HG03108 (cell line): ENCODE results near the gene UNK.
"Not testable (repeated sequence)": the region's sequence is repeated elsewhere in the genome, so short reads cannot be mapped to it uniquely, and the experiment has no call there.

Experiments
- ATAC-seq: cut with Tn5 transposase; IDR thresholded peaks from one replicate; pipeline ENCODE4 v1.9.1; 2021; ENCODE audit warnings: moderate library complexity; ENCODE audit not compliant: unreplicated experiment

UNK gene

DNA sequence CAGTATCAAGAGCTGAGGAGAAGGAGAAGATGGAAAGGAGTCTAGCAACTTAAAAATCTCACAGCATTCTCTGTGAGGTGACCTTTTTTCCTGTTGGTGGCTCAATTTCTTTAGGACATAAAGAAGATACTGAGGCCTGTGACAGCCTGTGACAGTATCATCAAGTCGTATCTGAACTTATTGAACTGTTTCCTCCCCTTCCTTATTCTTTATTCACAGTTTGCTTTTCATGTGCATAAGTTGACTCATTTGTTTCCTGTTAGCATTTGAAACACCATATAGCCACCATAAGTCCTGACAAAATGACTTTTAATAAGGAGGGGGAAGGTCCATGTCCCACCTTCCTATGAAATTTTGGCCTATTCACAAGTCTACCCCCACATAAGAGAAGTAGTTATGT, 8.9 kb downstream of the UNK start:
- no peak for ATAC-seq

DNA sequence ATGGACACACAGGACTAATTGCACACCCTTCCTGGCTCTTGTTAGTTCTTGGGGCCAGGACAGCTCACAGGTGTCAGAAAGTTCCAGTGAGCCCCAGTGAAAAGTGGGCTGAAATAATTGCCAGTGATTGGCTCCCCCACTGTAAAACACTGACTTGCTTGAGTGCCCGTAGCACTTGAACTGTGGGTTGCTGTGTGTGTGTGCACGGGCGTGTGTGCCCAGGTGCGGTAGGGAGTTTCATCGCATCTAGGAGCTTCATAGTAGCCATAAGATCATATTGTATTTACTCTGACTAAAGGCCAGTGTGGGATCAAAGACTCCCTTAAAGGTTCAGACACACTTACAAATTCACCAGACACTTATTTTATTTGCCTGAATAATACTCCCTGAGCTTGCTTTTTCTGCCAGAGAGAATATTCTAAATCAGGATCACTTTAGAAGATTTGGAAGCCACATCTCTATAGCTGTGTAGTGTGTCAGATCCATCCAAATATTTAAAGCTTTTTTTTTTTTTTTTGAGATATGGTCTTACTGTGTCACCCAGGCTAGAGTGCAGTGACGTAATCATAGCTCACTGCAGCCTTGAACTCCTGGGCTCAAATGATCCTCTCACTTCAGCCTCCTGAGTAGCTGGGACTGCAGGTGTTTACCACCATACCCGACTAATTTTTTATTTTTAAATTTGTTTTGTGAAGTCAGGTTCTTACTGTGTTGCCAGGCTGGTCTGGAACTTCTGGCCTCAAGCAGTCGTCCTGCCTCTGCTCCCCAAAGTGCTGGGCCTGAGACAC, 11.4 kb downstream of the UNK start:
- no peak for ATAC-seq

DNA sequence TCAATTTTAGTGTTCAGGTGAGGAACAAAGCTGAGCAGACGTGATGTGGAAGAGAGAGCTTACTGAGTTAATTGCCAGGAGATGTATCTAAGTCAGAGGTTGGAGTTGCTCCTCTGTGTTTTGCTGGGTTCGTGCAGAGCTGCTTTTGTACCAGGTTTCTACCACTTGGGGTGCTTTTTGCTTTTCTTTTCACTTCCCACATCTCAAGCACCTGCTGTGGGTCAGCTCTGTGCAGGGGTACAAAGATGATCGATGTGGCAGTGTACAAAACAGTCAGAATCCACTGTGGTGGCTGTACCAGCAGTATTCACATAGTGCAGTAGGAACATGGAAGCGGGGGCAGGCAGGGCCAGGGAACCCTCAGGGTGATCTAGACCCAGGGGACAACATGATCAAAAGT, 14.8 kb downstream of the UNK start:
- no peak for ATAC-seq

DNA sequence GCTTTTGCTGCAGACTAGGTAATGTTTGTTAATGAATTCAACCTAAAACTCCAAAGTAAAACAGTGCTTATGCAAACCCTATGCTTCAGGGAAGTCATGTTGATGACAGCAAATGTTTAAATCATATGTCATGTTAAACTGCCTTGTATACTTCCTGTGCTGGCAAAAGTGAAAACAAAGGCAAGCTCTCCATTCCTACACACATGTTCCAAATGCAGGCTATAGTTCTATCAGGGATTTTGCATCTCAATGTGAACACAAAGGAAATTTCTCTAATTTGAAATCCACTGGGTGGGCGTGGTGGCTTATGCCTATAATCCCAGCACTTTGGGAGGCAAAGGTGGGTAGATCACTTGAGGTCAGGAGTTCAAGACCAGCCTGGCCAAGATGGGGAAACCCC, 19.3 kb downstream of the UNK start:
- ATAC-seq = no peak

DNA sequence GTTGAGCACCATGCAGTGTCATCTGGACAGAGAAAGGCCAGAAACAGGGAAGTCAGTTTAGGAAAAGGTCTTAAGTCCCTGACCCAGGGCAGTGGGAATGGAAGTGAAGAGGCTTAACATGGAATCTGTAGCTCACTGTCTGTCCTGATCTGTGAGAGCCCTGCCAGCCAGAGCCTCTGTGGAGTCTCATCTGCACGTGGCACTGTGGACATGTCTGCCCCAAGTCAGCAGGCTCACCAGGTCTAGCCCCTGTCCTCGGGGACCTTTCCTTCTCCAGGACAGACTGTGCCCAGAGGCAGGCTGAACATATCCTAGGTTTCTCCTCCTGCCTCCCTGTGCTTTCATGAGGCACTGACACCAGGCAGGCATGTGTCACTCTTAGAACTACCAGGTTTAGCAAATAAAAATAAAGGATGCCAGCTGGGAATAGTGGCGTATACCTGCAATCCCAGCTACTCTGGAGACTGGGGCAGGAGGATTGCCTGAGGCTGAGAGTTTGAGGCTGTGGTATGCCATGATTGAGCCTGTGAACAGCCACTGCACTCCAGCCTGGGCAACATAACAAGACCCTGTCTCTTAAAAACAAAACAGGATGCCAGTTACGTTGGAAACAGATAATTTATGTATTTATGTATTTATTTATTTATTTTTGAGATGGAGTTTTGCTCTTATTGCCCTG, 22.4 kb downstream of the UNK start:
- ATAC-seq = no peak

DNA sequence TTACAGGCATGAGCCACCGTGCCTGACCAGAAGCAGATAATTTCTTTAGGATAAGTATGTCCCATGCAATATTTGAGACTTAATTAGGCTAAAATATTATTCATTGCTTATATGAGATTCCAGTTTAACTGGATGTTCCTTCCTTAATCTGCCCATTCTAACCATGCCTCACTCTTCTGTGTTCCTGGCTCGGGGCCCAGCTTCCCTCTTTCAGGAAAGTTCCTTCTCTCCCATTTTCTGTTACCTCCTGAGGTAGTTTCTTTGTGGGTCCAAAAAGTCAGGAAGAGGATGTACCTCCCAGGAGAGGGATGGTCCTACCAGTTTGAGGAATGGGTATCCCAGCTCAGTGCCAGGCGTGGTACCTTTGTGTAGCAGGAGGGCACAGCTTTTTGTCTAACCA, 23.3 kb downstream of the UNK start:
- no peak for ATAC-seq

DNA sequence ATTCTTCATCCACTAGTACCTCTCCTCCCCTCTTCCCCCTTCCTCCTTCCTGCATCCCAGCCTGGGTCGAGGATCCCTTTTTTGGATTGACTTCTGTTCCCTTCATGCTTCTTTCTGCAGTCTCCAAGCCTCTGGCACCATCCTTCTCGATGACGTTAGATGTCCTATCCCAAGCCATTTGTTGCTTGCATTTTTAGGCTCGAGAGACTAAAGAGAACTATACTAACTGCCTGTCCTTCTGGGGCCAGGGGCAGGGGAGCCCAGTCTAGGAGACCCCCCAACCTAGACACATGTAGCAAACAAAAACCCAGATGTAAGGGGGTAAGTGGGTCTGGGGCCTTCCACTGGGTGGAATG, 23.9 kb downstream of the UNK start:
- no peak for ATAC-seq

DNA sequence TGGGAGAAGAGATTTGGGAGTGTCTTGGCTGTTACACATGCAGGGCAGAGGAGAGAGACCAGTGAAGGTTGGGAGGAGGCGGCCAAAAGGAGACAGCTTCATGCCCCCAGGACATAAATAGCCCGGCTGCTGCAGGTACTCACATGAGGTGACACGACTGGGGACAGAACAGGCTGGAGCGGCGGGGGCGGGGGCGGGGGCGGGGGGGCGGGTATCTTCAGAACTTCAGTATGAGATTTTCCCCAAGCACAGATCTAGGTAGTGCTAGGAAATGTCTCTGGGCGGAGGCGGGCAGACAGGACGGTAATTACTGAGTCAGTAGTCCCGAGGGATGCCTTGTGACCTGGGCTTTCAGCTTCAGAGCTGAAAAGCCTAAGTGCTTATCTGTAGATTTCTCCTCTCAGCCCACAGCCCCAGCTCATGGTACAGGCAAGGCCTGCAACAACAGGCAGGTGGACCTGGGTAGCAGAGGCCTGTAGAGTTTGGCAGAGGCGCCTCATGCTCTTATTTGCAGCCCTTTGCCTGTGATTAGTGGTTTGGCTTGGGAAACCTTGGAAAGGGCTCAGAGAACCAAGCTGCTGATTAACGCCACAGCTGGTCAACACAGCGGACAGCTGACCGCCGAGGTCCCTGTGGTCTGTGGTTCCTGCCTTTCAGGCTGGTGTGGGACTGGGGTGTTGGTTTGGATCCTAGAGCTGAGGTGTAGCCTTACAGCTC, 24.5 kb downstream of the UNK start:
- ATAC-seq = peak; percentile 83

DNA sequence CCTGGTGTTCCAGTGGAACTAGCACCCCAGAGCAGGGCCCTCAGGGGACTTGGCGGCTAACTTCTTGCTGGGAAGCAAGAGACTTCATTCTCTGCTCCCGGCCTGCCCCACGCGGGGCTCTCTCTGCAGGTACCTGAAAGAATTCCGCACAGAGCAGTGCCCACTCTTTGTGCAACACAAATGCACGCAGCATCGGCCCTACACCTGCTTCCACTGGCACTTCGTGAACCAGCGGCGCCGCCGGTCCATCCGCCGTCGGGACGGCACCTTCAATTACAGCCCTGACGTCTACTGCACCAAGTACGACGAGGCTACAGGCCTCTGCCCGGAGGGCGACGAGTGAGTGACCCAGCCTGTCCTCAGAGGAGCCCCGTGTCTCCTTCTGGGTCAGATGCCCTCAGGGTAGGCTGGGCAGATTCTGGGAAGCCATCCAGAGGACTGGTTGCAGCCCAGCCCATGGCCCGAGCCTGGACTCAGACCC, 25.1 kb downstream of the UNK start:
- no peak for ATAC-seq

DNA sequence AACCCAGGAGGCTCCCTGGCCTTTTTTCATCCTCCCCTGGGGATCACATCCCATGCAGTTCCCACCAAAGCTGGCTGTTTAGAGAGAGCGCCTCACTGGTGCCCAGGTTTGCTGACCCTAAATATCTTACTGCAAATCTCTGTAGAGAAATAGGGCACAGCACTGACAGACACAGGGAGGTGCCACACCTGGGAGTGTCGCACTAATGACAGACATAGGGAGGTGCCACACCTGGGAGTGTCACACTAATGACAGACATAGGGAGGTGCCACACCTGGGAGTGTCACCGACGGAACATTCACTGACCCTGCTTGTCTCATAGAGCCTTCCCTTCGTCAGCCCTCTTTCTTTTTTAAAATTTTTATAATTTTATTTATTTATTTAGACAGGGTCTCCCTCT, 25.6 kb downstream of the UNK start:
- no peak for ATAC-seq

DNA sequence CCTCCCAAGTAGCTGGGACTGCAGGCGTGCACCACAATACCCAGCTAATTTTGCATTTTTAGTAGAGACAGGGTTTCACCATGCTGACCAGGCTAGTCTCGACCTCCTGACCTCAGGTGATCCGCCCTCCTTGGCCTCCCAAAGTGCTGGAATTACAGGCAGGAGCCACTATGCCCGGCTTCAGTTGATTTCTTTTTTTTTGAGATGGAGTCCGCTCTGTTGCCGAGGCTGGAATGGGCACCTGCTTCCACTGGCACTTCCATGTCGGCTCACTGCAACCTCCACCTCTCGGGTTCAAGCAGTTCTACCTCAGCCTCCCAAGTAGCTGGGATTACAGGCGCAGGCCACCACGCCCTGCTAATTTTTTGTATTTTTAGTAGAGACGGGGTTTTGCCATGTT, 26.1 kb downstream of the UNK start:
- not testable (repeated sequence) for ATAC-seq

DNA sequence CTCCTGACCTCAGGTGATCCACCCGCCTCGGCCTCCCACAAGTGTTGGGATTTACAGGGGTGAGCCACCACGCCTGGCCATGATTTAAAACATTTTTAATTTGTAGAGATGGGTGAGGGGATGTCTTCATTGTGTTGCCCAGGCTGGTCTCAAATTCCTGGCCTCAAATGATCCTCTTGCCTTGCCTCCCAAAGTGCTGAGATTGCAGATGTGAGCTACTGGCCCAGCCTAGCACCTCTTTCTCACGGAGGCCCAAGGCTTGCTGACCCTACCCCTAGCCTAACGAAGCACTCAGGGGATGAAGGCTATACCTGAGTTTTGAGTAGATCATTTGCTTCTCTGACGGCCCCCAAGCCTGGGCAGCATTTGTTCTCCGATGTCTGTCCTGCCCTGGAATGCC, 26.6 kb downstream of the UNK start:
- ATAC-seq = no peak

DNA sequence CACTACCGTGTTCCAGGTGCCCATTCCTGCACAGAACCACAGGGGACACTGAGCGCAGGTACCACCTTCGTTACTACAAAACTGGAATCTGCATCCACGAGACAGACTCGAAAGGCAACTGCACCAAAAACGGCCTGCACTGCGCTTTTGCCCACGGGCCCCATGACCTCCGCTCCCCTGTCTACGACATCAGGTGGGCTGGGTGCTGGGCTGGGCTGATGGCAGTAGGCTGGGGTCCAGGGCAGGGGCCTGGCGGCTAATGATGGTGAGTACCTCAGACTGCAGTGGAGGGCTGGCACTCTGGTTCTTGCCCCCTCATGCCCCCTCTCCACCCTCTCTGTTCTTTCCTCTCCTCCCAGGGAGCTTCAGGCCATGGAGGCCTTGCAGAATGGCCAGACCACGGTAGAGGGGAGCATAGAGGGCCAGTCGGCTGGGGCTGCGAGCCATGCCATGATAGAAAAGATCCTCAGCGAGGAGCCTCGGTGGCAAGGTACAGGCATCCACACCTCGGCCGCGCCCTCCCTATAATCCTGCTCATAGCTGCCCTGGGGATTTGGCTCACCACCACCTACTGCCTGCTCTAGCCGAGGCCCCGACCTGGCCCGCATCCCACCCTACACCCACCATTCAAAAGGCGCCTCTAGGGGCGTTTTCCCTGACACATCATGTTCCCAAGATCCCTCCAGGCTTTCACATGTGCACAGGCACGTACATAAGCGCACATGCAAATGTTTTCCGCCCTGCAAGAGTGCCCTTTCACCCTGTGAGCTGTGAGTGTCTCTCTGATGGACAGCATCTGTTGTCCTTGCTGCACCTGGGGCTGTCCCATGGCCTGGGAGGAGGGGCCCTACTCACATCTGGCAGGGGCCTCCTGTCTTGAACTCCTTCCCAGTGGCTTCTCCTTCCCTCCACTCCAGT, 27.7 kb downstream of the UNK start:
- no peak for ATAC-seq

DNA sequence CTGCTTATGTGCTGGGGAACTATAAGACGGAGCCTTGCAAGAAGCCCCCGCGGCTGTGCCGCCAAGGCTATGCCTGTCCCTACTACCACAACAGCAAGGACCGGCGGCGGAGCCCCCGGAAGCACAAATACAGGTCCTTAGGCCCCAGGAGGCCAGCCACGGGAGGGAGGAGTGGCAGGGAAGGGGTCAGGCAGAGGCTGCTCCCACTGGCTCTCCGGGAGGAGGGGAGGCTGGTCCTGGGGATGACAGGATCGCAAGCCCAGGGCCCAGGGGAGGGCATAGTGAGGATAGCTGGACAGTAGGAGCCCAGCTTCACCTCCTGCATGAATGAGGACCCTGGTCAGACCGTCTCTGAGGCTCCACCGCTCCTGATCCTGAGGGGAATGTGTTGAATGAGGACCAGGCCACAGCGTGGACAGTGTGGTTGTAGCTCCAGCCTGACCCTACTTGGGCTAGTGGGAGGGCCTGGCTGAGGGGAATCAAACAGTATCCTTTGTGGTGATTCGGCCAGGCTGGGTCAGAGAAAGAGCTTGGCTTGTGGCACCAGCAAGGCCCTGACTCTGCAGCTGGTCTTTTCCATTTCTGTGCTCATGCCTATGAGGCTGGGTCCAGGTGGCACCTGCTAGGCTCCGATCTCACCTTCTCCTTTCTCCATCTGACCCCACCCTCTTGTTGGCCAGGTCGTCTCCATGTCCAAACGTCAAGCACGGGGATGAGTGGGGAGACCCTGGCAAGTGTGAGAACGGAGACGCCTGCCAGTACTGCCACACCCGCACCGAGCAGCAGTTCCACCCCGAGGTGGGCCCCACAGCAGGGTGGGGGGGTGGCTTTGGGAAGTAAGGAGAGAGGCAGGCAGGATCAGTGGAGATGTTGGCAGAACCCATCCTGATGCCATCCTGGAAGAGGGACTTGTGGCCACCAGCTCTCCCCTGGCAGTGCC, 28.7 kb downstream of the UNK start:
- no peak for ATAC-seq

DNA sequence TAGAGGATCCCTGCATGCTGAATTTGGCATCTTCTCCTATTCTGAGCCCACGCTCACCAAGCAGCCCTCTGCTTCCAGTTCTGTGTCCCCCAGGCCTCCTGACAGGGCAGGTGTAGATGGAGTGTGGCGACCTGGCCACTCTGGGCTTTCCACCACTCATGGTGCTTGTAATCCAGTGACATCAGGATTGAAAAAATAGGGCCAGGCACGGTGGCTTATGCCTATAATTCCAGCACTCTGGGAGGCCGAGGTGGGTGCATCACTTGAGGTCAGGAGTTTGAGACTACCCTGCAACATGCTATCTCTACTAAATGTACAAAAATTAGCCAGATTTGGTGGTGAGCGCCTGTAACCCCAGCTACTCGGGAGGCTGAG, 29.4 kb downstream of the UNK start:
- ATAC-seq = no peak

DNA sequence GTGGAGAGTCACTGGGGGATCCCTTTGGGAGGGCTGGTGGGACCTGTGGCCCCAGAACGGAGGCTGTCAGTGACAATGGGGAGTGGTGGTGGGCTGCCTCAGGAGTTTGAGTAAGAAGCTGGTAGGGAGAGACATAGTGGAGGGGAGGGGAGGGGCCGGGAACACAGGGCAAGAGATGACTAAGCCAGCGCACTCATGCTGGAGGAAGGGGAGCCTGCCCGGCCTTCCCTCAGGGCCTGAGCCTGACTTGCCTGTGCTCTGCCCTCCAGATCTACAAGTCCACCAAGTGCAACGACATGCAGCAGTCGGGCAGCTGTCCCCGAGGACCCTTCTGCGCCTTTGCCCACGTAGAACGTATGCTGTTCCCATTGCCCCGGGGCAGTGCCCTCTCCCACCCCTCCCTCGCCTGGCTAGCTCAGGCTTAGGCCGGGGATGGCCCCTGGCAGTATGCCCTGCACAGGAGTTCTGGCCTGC, 30.3 kb downstream of the UNK start:
- no peak for ATAC-seq

DNA sequence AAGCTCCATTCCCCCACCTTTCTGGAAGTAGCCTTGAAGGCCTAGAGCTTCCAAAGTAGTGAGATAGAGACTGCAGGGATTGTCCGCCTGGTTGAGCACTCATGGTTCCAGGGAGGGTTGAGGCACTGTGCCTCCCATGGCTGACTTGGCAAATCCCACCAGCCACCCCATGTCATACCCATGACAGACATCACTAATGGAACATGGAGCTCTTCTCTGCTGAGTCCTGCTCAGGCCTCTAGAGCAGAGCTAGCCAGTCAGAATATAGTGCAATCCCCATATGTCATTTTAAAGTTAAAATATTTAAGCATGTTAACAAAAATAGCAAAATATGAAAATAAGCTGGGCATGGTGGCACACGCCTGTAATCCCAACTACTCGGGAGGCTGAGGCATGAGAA, 30.8 kb downstream of the UNK start:
- no peak for ATAC-seq

DNA sequence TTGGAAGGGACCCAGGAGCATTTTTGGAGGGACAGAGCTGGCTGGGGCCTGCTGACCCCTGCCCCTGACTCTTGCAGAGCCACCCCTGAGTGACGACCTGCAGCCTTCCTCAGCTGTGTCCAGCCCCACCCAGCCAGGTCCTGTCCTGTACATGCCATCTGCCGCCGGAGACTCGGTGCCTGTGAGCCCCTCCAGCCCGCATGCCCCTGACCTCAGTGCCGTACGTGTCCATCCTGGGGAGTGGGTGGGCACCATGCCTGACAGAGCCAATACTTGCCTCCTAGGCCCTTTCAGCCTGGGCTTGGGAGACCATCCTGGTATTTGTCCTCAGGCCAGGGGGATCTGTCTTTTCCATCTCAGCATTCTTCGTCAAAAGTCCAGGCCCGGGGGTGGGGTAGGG, 32.1 kb downstream of the UNK start:
- ATAC-seq = no peak

DNA sequence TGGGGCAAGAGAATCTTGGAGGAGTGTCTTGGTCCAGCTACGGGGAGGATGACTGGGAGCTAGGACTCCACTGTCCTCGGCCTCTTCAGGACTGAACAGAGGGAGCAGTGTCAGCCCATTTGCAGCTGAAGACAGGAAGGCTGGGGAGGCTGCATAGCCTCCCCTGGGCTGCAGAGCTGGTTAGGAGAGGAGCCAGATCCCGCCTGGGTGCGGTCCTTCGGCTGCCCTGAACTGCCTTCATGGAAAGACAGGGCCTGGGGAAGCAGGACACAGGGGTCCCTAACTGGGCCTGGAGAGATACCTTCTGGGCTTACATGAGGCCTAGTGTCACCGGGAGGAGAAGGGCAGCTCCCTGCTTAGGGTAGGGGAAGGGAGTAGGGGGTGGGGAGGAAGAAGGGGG, 33.0 kb downstream of the UNK start:
- ATAC-seq = no peak
